Activated T-helper 2 cell treated with anti-CD3 and anti-CD28 coated beads, Interferon-gamma antibody, Interleukin-2, Interleukin-4, amounts not matched to agents 10 μg/mL and 5 μg/mL and 100 μg/mL, durations not matched to agents 14 hours and 24 hours and 36 hours (primary cell): ENCODE results near the gene LMO7. TPM values are rescaled to one million over a fixed set of nuclear protein-coding genes. Genes with fewer than 3 reads are reported as not detected.
"Not testable (repeated sequence)": the region's sequence is repeated elsewhere in the genome, so short reads cannot be mapped to it uniquely, and the experiment has no call there.

Experiments used
- DNase-seq: peaks from one replicate; pipeline ENCODE4 v3.0.0; 2021; ENCODE audit warnings: low spot score
- H3K27ac Mint-ChIP-seq: one replicate; pipeline ENCODE4 v1.8.0; 2021; ENCODE audit warnings: mixed read lengths
- H3K27me3 Mint-ChIP-seq: one replicate; pipeline ENCODE4 v1.8.0; 2021; ENCODE audit warnings: low read depth, mixed read lengths
- H3K36me3 Mint-ChIP-seq: one replicate; pipeline ENCODE4 v1.8.0; 2021; ENCODE audit warnings: low read depth, mixed read lengths
- H3K4me1 Mint-ChIP-seq: one replicate; pipeline ENCODE4 v1.8.0; 2021; ENCODE audit warnings: low read depth, mixed read lengths
- H3K4me3 Mint-ChIP-seq: one replicate; pipeline ENCODE4 v1.8.0; 2021; ENCODE audit warnings: low read depth, mild to moderate bottlenecking, moderate library complexity, mixed read lengths
- H3K9me3 Mint-ChIP-seq: one replicate; pipeline ENCODE4 v1.8.0; 2021; ENCODE audit warnings: mixed read lengths
- intact Hi-C: fragments of 100-400 bp; cut with micrococcal nuclease; formaldehyde crosslinking; loops from one replicate; pipeline ENCODE4 v1.15.1; 2023
- total RNA-seq: library from RNA; stranded (reverse); gene quantifications from 2 replicates; pipeline ENCODE4 v1.2.3, GENCODE V29; 2022

The LMO7 gene
- total RNA-seq, 1 donor from 2014 or later, result 6.9 TPM

GRCh38 chr13:75774176-75774575 lies 138.0 kb downstream of the LMO7 start:
- H3K9me3 Mint-ChIP-seq, result peaks cover 6% of the 10 kb centered on the region
- H3K27ac Mint-ChIP-seq, result no peak overlapping the region
- H3K27me3 Mint-ChIP-seq, result no peaks in the 10 kb centered on the region
- no peak overlapping the region for H3K4me3 Mint-ChIP-seq
- intact Hi-C loops, result no loop called here
- no peak for DNase-seq
- H3K4me1 Mint-ChIP-seq, result peaks cover 6% of the 10 kb centered on the region
- H3K36me3 Mint-ChIP-seq, result peaks cover 17% of the 10 kb centered on the region

- intact Hi-C loops, result no loop called here
- Mint-ChIP-seq H3K27ac (no peak overlapping the region), H3K36me3 (peaks cover 27% of the 10 kb centered on the region), H3K4me3 (no peak overlapping the region), H3K9me3 (peaks cover 20% of the 10 kb centered on the region), H3K27me3 (no peaks in the 10 kb centered on the region), H3K4me1 (peaks cover 6% of the 10 kb centered on the region)
- DNase-seq, result no peak
Measured at GRCh38 chr13:75776550-75776949, 140.4 kb downstream of the LMO7 start.

GRCh38 chr13:75779393-75779792 lies 143.3 kb downstream of the LMO7 start:
- DNase-seq, result no peak
- Mint-ChIP-seq H3K27me3 (no peaks in the 10 kb centered on the region), H3K9me3 (peaks cover 21% of the 10 kb centered on the region), H3K36me3 (peaks cover 16% of the 10 kb centered on the region), H3K4me3 (no peak overlapping the region), H3K27ac (no peak overlapping the region), H3K4me1 (no peaks in the 10 kb centered on the region)
- intact Hi-C loops, result no loop called here

GRCh38 chr13:75780103-75780502 lies 144.0 kb downstream of the LMO7 start:
- Mint-ChIP-seq H3K36me3 (peaks cover 16% of the 10 kb centered on the region), H3K9me3 (peaks cover 21% of the 10 kb centered on the region)
- H3K4me3 Mint-ChIP-seq, H3K4me1 Mint-ChIP-seq, intact Hi-C loops, DNase-seq, H3K27ac Mint-ChIP-seq, H3K27me3 Mint-ChIP-seq: not testable (repeated sequence)

GRCh38 chr13:75782985-75783384 lies 146.9 kb downstream of the LMO7 start:
- DNase-seq, result no peak
- H3K4me1 Mint-ChIP-seq, result peaks cover 2% of the 10 kb centered on the region
- H3K27me3 Mint-ChIP-seq, result no peaks in the 10 kb centered on the region
- intact Hi-C loops, result no loop called here
- no peak overlapping the region for H3K4me3 Mint-ChIP-seq
- H3K9me3 Mint-ChIP-seq, result peaks cover 21% of the 10 kb centered on the region
- H3K36me3 Mint-ChIP-seq, result peaks cover 16% of the 10 kb centered on the region
- H3K27ac Mint-ChIP-seq, result no peak overlapping the region

- no peaks in the 10 kb centered on the region for H3K27me3 Mint-ChIP-seq
- no peak for DNase-seq
- H3K4me1 Mint-ChIP-seq, result peaks cover 2% of the 10 kb centered on the region
- H3K27ac Mint-ChIP-seq, result no peak overlapping the region
- intact Hi-C loops, result no loop called here
- no peak overlapping the region for H3K4me3 Mint-ChIP-seq
- H3K9me3 Mint-ChIP-seq, result peaks cover 20% of the 10 kb centered on the region
- peaks cover 11% of the 10 kb centered on the region for H3K36me3 Mint-ChIP-seq
Measured at GRCh38 chr13:75784003-75784402, 147.9 kb downstream of the LMO7 start.

GRCh38 chr13:75785130-75785529 lies 149.0 kb downstream of the LMO7 start:
- Mint-ChIP-seq H3K27me3 (no peaks in the 10 kb centered on the region), H3K27ac (no peak overlapping the region), H3K9me3 (peaks cover 9% of the 10 kb centered on the region), H3K4me1 (peaks cover 2% of the 10 kb centered on the region), H3K4me3 (no peak overlapping the region), H3K36me3 (peaks cover 3% of the 10 kb centered on the region)
- no peak for DNase-seq
- intact Hi-C loops, result no loop called here

- DNase-seq, result no peak
- H3K4me3 Mint-ChIP-seq, result no peak overlapping the region
- H3K4me1 Mint-ChIP-seq, result peaks cover 4% of the 10 kb centered on the region
- H3K27me3 Mint-ChIP-seq, result no peaks in the 10 kb centered on the region
- H3K9me3 Mint-ChIP-seq, result peaks cover 4% of the 10 kb centered on the region
- no peaks in the 10 kb centered on the region for H3K36me3 Mint-ChIP-seq
- intact Hi-C loops, result no loop called here
- H3K27ac Mint-ChIP-seq, result no peak overlapping the region
Measured at GRCh38 chr13:75787249-75787928, 151.3 kb downstream of the LMO7 start.

GRCh38 chr13:75788481-75788981 lies 152.4 kb downstream of the LMO7 start:
- intact Hi-C loops, result no loop called here
- DNase-seq, result no peak
- no peaks in the 10 kb centered on the region for H3K27me3 Mint-ChIP-seq
- H3K36me3 Mint-ChIP-seq, result no peaks in the 10 kb centered on the region
- H3K4me3 Mint-ChIP-seq, result no peak overlapping the region
- H3K4me1 Mint-ChIP-seq, result peaks cover 4% of the 10 kb centered on the region
- no peaks in the 10 kb centered on the region for H3K9me3 Mint-ChIP-seq
- no peak overlapping the region for H3K27ac Mint-ChIP-seq

- Mint-ChIP-seq H3K4me1 (peaks cover 4% of the 10 kb centered on the region), H3K27me3 (no peaks in the 10 kb centered on the region), H3K36me3 (peaks cover 5% of the 10 kb centered on the region), H3K9me3 (peaks cover 5% of the 10 kb centered on the region), H3K27ac (no peak overlapping the region), H3K4me3 (no peak overlapping the region)
- no peak for DNase-seq
- intact Hi-C loops, result no loop called here
Measured at GRCh38 chr13:75789451-75790197, 153.5 kb downstream of the LMO7 start.

GRCh38 chr13:75790198-75790970 lies 154.3 kb downstream of the LMO7 start:
- Mint-ChIP-seq H3K36me3 (peaks cover 6% of the 10 kb centered on the region), H3K9me3 (peaks cover 5% of the 10 kb centered on the region), H3K4me1 (peaks cover 2% of the 10 kb centered on the region), H3K4me3 (no peak overlapping the region), H3K27ac (no peak overlapping the region), H3K27me3 (no peaks in the 10 kb centered on the region)
- intact Hi-C loops, result no loop called here
- DNase-seq, result no peak

- intact Hi-C loops, result no loop called here
- peaks cover 8% of the 10 kb centered on the region for H3K4me1 Mint-ChIP-seq
- H3K27me3 Mint-ChIP-seq, result no peaks in the 10 kb centered on the region
- no peak overlapping the region for H3K4me3 Mint-ChIP-seq
- no peak for DNase-seq
- H3K36me3 Mint-ChIP-seq, result peaks cover 22% of the 10 kb centered on the region
- no peak overlapping the region for H3K27ac Mint-ChIP-seq
- peaks cover 5% of the 10 kb centered on the region for H3K9me3 Mint-ChIP-seq
Measured at GRCh38 chr13:75792526-75793187, 156.5 kb downstream of the LMO7 start.
